Caco-2 (cell line): ENCODE data around the gene MICU2. TPM values are rescaled to one million over a fixed set of nuclear protein-coding genes. Genes with fewer than 3 reads are reported as not detected.

Experiments
- BruUV-seq: library from RNA; stranded (reverse); fragments of 400-500 nt; replicated peaks from 2 replicates; lab custom pipeline; 2021; lab: Mats Ljungman, UMichigan
- CTCF ChIA-PET: fragments of 300-600 bp; sonication (Branson Sonifier 250); formaldehyde crosslinking; loops from one replicate; lab custom pipeline; 2022; ENCODE audit warnings: antibody characterized with exemption; lab: Charles Lee
- POLR2A ChIA-PET: fragments of 300-600 bp; sonication (Branson Sonifier 250); formaldehyde crosslinking; loops from one replicate; lab custom pipeline; 2022; ENCODE audit warnings: antibody characterized with exemption; lab: Charles Lee
- DNase-seq, 2 experiments: peaks; one replicate each; pipeline versions ENCODE4 v3.0.0 to v3.0.0-alpha.2; 2020 to 2022
- H3K27me3 ChIP-seq: replicated peaks from 2 replicates; pipeline ENCODE4 v1.6.0; 2011; ENCODE audit warnings: low read length; ENCODE audit not compliant: control insufficient read depth, insufficient read depth
- H3K36me3 ChIP-seq: 2 replicates; pipeline ENCODE4 v1.5.1; 2011; ENCODE audit warnings: low read length; ENCODE audit not compliant: control insufficient read depth, insufficient read depth
- H3K4me1 ChIP-seq: fragments of 250-450 bp; sonication (Bioruptor Pico); 2 replicates; pipeline ENCODE4 v1.5.1; 2020; ENCODE audit warnings: mild to moderate bottlenecking
- H3K4me3 ChIP-seq: 2 replicates; pipeline ENCODE4 v1.5.1; 2011; ENCODE audit warnings: low read depth, mild to moderate bottlenecking, control low read depth, low read length
- H3K9me3 ChIP-seq: fragments of 250-450 bp; sonication (Bioruptor Pico); 2 replicates; pipeline ENCODE4 v1.5.1; 2020; ENCODE audit warnings: mild to moderate bottlenecking, moderate library complexity
- H3K27ac Mint-ChIP-seq: one replicate; pipeline ENCODE4 v1.8.0; 2022; ENCODE audit warnings: mixed read lengths; ENCODE audit not compliant: unreplicated experiment
- H3K27me3 Mint-ChIP-seq: one replicate; pipeline ENCODE4 v1.8.0; 2022; ENCODE audit warnings: mixed read lengths; ENCODE audit not compliant: insufficient read depth, unreplicated experiment
- H3K36me3 Mint-ChIP-seq: one replicate; pipeline ENCODE4 v1.8.0; 2022; ENCODE audit warnings: mild to moderate bottlenecking, mixed read lengths; ENCODE audit not compliant: insufficient read depth, unreplicated experiment
- H3K4me1 Mint-ChIP-seq: one replicate; pipeline ENCODE4 v1.8.0; 2022; ENCODE audit warnings: low read depth, mixed read lengths; ENCODE audit not compliant: unreplicated experiment
- H3K4me3 Mint-ChIP-seq: one replicate; pipeline ENCODE4 v1.8.0; 2022; ENCODE audit warnings: mild to moderate bottlenecking, moderate library complexity, mixed read lengths; ENCODE audit not compliant: unreplicated experiment
- H3K9me3 Mint-ChIP-seq: one replicate; pipeline ENCODE4 v1.8.0; 2022; ENCODE audit warnings: mixed read lengths; ENCODE audit not compliant: unreplicated experiment
- CTCF ChIP-seq, 2 experiments: fragments of 200-600 bp in 1 of 2; IDR thresholded peaks; 1 replicate in 1 of 2; 2 replicates in 1 of 2; pipeline versions ENCODE4 v1.5.1 to v1.8.0; 2011 to 2022; ENCODE audit warnings: antibody characterized with exemption in 1 of 2, control low read depth in 1 of 2, inconsistent platforms in 1 of 2, low read depth in 1 of 2, low read length in 1 of 2, mild to moderate bottlenecking in 1 of 2, moderate library complexity in 1 of 2; ENCODE audit not compliant: insufficient read depth in 1 of 2, severe bottlenecking in 1 of 2, unreplicated experiment in 1 of 2
- intact Hi-C: fragments of 100-400 bp; cut with micrococcal nuclease; formaldehyde crosslinking; loops from one replicate; pipeline ENCODE4 v1.10.0; 2022; ENCODE audit not compliant: unreplicated experiment
- total RNA-seq: library from RNA; stranded (reverse); gene quantifications from 2 replicates; pipeline ENCODE4 v1.2.3, GENCODE V29; 2022

Gene MICU2
- total RNA-seq, 1 experiment from 2014 or later: 43.1 TPM

- POLR2A ChIA-PET: no interaction called here
Observed at GRCh38 chr13:21611385-21611784, 7.4 kb upstream of the MICU2 start.

GRCh38 chr13:21610687-21611086, 6.7 kb upstream of the MICU2 start:
- Histone ChIP-seq H3K9me3 (no peaks in the 10 kb centered on the region), H3K36me3 (no peaks in the 10 kb centered on the region), H3K27me3 (no peaks in the 10 kb centered on the region), H3K4me3 (no peak overlapping the region), H3K4me1 (peaks cover 4% of the 10 kb centered on the region)
- H3K27ac Mint-ChIP-seq: no peak overlapping the region
- intact Hi-C loops: no loop called here
- ChIA-PET POLR2A (no interaction called here), CTCF (no interaction called here)
- DNase-seq: no peak
- no peaks in the 10 kb centered on the region for H3K4me1 Mint-ChIP-seq
- BruUV-seq: no TSS peak
- H3K9me3 Mint-ChIP-seq: no peaks in the 10 kb centered on the region
- peaks cover 4% of the 10 kb centered on the region for H3K27me3 Mint-ChIP-seq
- TF ChIP-seq CTCF (IDR thresholded peaks at IDR 0.05; ENCODE audit: insufficient read depth in 1 of 2, low read depth in 1 of 2, low read length in 1 of 2, severe bottlenecking in 1 of 2, unreplicated experiment in 1 of 2): no peak
- no peaks in the 10 kb centered on the region for H3K36me3 Mint-ChIP-seq
- H3K4me3 Mint-ChIP-seq: no peak overlapping the region

More at GRCh38 chr13:21611385-21611784, 7.4 kb upstream of the MICU2 start:
- Histone ChIP-seq H3K4me1 (peaks cover 11% of the 10 kb centered on the region), H3K4me3 (no peak overlapping the region), H3K27me3 (no peaks in the 10 kb centered on the region), H3K9me3 (no peaks in the 10 kb centered on the region), H3K36me3 (no peaks in the 10 kb centered on the region)
- no peak for DNase-seq
- intact Hi-C loops: no loop called here
- Mint-ChIP-seq H3K4me3 (no peak overlapping the region), H3K27ac (no peak overlapping the region), H3K27me3 (peaks cover 4% of the 10 kb centered on the region), H3K4me1 (no peaks in the 10 kb centered on the region), H3K36me3 (no peaks in the 10 kb centered on the region), H3K9me3 (no peaks in the 10 kb centered on the region)
- no TSS peak for BruUV-seq
- no peak for TF ChIP-seq CTCF (IDR thresholded peaks at IDR 0.05; ENCODE audit: insufficient read depth in 1 of 2, low read depth in 1 of 2, low read length in 1 of 2, severe bottlenecking in 1 of 2, unreplicated experiment in 1 of 2)
- CTCF ChIA-PET: no interaction called here

- BruUV-seq: no TSS peak
- H3K27me3 Mint-ChIP-seq: peaks cover 4% of the 10 kb centered on the region
- intact Hi-C loops: no loop called here
- TF ChIP-seq CTCF (IDR thresholded peaks at IDR 0.05; ENCODE audit: insufficient read depth in 1 of 2, low read depth in 1 of 2, low read length in 1 of 2, severe bottlenecking in 1 of 2, unreplicated experiment in 1 of 2): no peak
- peaks cover 10% of the 10 kb centered on the region for H3K4me1 Mint-ChIP-seq
- no peak overlapping the region for H3K4me3 ChIP-seq
- H3K36me3 Mint-ChIP-seq: no peaks in the 10 kb centered on the region
- no peak for DNase-seq
- no peak overlapping the region for H3K4me3 Mint-ChIP-seq
- H3K27ac Mint-ChIP-seq: no peak overlapping the region
- no peaks in the 10 kb centered on the region for H3K9me3 ChIP-seq
- CTCF ChIA-PET: no interaction called here
- no peaks in the 10 kb centered on the region for H3K9me3 Mint-ChIP-seq
- no peaks in the 10 kb centered on the region for H3K27me3 ChIP-seq
- H3K4me1 ChIP-seq: no peaks in the 10 kb centered on the region
- H3K36me3 ChIP-seq: no peaks in the 10 kb centered on the region
- POLR2A ChIA-PET: no interaction called here
Observed at GRCh38 chr13:21608961-21609360, 5.0 kb upstream of the MICU2 start.
